ENCODE results near the gene CDH12. TPM values are rescaled to one million over a fixed set of nuclear protein-coding genes. Genes with fewer than 3 reads are reported as not detected.

The CDH12 gene
- total and polyA plus RNA-seq, 10 of the 15 experiments (the other 5 are each of a cell fraction or from before 2014, with no cell fraction given): 0.03 to 0.16 TPM; not detected in 8

DNA sequence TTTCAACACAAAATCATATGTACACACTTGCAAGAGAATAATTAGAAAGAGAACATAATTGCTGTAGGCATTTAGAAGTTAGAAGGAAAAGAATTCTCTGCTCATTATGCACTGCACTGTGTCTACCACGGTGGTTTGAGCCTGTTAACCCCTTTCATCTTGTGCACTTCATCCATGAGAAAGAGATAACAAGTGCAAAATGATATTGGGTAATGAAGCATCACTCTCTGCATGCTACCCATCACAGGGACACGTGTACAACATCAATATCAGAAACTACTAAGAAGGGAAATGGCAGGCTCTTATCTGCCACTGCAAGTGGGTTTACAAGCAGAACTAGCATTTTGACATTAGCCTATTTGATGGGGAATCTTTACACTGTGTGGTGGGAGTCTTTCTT is 202.6 kb downstream of the CDH12 start (continued):
- TF ChIP-seq SPI1 (IDR thresholded peaks at IDR 0.05; ENCODE audit: borderline replicate concordance, insufficient read depth, low read depth, low read length): no peak

DNA sequence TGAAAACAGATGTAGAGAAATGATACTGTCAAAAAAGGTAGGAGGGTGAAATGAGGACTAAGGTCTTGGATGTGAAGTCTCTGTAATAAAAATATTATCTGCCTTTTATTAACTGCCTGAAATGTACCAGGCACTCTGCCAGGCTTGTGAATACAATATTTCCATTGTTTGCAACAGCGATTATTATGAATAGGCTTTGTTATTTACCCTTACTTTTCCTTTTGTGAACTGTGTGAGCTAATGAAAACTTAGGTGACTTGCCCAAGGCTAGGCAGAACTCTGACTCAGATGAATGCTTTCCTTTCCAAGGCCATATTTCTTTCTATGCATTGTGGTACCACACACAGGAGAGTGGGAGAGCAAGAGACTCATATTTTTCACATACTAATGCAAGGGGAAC is 204.1 kb downstream of the CDH12 start:
- SMC1A ChIA-PET (ENCODE audit: uncharacterized antibody, unreplicated experiment): no interaction called here
- FAIRE-seq: no peak

More for the DNA sequence above, 204.1 kb downstream of the CDH12 start:
- Histone ChIP-seq H3K4me1 (ENCODE audit: control insufficient read depth, insufficient read depth, low read length) (no peaks in the 10 kb centered on the region), H3K36me3 (ENCODE audit: control insufficient read depth in 2 of 2, insufficient read depth in 2 of 2, low read length in 1 of 2) (no peaks in the 10 kb centered on the region), H3K9me3 (replicated peaks; ENCODE audit: control insufficient read depth, insufficient read depth, low read length) (no peaks in the 10 kb centered on the region), H3K9ac (ENCODE audit: control insufficient read depth, insufficient read depth, low read length) (no peak overlapping the region), H3K27me3 (replicated peaks in 1 of 2; ENCODE audit: control insufficient read depth in 2 of 2, insufficient read depth in 2 of 2, low read length in 1 of 2) (no peaks in the 10 kb centered on the region), H3K79me2 (ENCODE audit: control insufficient read depth, insufficient read depth, low read length) (no peaks in the 10 kb centered on the region), H4K20me1 (ENCODE audit: control insufficient read depth, insufficient read depth) (no peaks in the 10 kb centered on the region), H3K27ac (ENCODE audit: control insufficient read depth, insufficient read depth) (no peak overlapping the region), H2AFZ (ENCODE audit: control insufficient read depth, low read depth, low read length) (no peak overlapping the region), H3K4me3 (no peak overlapping the region), H3K4me2 (ENCODE audit: control insufficient read depth, insufficient read depth) (no peak overlapping the region)
- DNase-seq (ENCODE audit: low read depth, low spot score): no peak
- ATAC-seq: no peak
- in situ Hi-C loops (cut with MboI): no loop called here
- CTCF ChIA-PET: interaction anchor here (1.2 kb wide), 1 partner anchor 14 kb away, joined by 3 read pairs; no protein-coding TSS in a partner anchor
- TF ChIP-seq, protein P1, sequence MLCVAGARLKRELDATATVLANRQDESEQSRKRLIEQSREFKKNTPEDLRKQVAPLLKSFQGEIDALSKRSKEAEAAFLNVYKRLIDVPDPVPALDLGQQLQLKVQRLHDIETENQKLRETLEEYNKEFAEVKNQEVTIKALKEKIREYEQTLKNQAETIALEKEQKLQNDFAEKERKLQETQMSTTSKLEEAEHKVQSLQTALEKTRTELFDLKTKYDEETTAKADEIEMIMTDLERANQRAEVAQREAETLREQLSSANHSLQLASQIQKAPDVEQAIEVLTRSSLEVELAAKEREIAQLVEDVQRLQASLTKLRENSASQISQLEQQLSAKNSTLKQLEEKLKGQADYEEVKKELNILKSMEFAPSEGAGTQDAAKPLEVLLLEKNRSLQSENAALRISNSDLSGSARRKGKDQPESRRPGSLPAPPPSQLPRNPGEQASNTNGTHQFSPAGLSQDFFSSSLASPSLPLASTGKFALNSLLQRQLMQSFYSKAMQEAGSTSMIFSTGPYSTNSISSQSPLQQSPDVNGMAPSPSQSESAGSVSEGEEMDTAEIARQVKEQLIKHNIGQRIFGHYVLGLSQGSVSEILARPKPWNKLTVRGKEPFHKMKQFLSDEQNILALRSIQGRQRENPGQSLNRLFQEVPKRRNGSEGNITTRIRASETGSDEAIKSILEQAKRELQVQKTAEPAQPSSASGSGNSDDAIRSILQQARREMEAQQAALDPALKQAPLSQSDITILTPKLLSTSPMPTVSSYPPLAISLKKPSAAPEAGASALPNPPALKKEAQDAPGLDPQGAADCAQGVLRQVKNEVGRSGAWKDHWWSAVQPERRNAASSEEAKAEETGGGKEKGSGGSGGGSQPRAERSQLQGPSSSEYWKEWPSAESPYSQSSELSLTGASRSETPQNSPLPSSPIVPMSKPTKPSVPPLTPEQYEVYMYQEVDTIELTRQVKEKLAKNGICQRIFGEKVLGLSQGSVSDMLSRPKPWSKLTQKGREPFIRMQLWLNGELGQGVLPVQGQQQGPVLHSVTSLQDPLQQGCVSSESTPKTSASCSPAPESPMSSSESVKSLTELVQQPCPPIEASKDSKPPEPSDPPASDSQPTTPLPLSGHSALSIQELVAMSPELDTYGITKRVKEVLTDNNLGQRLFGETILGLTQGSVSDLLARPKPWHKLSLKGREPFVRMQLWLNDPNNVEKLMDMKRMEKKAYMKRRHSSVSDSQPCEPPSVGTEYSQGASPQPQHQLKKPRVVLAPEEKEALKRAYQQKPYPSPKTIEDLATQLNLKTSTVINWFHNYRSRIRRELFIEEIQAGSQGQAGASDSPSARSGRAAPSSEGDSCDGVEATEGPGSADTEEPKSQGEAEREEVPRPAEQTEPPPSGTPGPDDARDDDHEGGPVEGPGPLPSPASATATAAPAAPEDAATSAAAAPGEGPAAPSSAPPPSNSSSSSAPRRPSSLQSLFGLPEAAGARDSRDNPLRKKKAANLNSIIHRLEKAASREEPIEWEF (IDR thresholded peaks at IDR 0.05; ENCODE audit: insufficient replicate concordance, low read depth, low read length): no peak
- TF ChIP-seq, protein P2, sequence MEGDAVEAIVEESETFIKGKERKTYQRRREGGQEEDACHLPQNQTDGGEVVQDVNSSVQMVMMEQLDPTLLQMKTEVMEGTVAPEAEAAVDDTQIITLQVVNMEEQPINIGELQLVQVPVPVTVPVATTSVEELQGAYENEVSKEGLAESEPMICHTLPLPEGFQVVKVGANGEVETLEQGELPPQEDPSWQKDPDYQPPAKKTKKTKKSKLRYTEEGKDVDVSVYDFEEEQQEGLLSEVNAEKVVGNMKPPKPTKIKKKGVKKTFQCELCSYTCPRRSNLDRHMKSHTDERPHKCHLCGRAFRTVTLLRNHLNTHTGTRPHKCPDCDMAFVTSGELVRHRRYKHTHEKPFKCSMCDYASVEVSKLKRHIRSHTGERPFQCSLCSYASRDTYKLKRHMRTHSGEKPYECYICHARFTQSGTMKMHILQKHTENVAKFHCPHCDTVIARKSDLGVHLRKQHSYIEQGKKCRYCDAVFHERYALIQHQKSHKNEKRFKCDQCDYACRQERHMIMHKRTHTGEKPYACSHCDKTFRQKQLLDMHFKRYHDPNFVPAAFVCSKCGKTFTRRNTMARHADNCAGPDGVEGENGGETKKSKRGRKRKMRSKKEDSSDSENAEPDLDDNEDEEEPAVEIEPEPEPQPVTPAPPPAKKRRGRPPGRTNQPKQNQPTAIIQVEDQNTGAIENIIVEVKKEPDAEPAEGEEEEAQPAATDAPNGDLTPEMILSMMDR (IDR thresholded peaks at IDR 0.05 in 2 of 3, conservative IDR thresholded peaks at IDR 0.05 in 1 of 3; ENCODE audit: control insufficient read depth in 2 of 3, extremely low read depth in 1 of 3, insufficient read depth in 1 of 3, low read depth in 3 of 3, low read length in 3 of 3): no peak
- TF ChIP-seq CBX5 (IDR thresholded peaks at IDR 0.05; ENCODE audit: low read depth) (no peak), IKZF1 (conservative IDR thresholded peaks at IDR 0.05) (no peak), NFIC (IDR thresholded peaks at IDR 0.05; ENCODE audit: low read depth, low read length) (no peak), NFXL1 (IDR thresholded peaks at IDR 0.05; ENCODE audit: borderline replicate concordance) (no peak), STAT3 (IDR thresholded peaks at IDR 0.05; ENCODE audit: low read depth, low read length) (no peak)
- TF ChIP-seq, protein P3, sequence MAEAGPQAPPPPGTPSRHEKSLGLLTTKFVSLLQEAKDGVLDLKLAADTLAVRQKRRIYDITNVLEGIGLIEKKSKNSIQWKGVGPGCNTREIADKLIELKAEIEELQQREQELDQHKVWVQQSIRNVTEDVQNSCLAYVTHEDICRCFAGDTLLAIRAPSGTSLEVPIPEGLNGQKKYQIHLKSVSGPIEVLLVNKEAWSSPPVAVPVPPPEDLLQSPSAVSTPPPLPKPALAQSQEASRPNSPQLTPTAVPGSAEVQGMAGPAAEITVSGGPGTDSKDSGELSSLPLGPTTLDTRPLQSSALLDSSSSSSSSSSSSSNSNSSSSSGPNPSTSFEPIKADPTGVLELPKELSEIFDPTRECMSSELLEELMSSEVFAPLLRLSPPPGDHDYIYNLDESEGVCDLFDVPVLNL (IDR thresholded peaks at IDR 0.05; ENCODE audit: low read depth, low read length): no peak
- WGBS (ENCODE audit: insufficient coverage, insufficient replicate concordance, low lambda C conversion rate, missing lambda C conversion rate): 0% methylated on average over 1 of the region's 1 CpG
- RAD21 ChIA-PET (ENCODE audit: unreplicated experiment): no interaction called here
- BruUV-seq (replicated peaks): no TSS peak
- intact Hi-C loops (cut with micrococcal nuclease; ENCODE audit: unreplicated experiment): loop anchor here (1.0 kb wide), 1 partner anchor 40 kb away; no protein-coding TSS in a partner anchor
- POLR2A ChIA-PET: no interaction called here

All from GM12878 (cell line).